Measurements from ENCODE around the gene PTGIS. TPM values are rescaled to one million over a fixed set of nuclear protein-coding genes. Genes with fewer than 3 reads are reported as not detected.
"Not testable (repeated sequence)": the region's sequence is repeated elsewhere in the genome, so short reads cannot be mapped to it uniquely, and the experiment has no call there.

PTGIS gene
- total RNA-seq, 1 donor from 2014 or later: 10.8 TPM

GRCh38 chr20:49579874-49580812, 12.2 kb upstream of the PTGIS start:
- DNase-seq: no peak

GRCh38 chr20:49579195-49579594, 11.3 kb upstream of the PTGIS start:
- no peak for DNase-seq

- DNase-seq: no peak
Observed at GRCh38 chr20:49578436-49578835, 10.5 kb upstream of the PTGIS start.

DNA sequence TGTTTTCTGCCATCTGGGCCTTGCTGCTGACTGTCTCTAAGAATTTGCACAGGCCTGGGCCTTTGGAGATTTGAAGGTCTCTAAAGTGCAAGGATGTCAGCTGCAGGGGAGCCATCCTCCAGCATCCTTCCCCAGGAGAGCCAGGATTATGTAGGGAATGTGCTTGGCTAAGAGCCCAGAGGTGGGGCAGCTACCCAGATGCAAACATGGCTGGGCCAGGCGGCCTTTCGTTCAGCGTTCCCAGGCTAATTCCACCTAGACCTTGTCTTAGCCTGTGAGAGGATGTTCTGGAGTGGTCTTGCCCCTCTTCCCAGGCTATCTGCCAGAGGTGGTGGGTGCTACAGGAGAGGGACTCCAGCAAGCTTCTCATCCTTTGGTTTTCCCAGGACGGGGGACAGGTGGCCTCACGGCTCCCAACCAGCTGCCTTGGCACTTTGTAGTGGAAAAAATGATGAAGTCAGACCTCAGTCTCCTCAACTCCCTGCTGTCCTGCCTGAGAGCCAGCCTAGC, 7.7 kb upstream of the PTGIS start:
- DNase-seq: no peak

- DNase-seq: no peak
Observed at GRCh38 chr20:49573900-49574416, 6.0 kb upstream of the PTGIS start.

- no peak for DNase-seq
Observed at GRCh38 chr20:49572857-49573256, 4.9 kb upstream of the PTGIS start.

GRCh38 chr20:49571553-49571835, 3.6 kb upstream of the PTGIS start:
- DNase-seq: no peak

GRCh38 chr20:49570828-49571552, 3.1 kb upstream of the PTGIS start:
- DNase-seq: no peak

DNA sequence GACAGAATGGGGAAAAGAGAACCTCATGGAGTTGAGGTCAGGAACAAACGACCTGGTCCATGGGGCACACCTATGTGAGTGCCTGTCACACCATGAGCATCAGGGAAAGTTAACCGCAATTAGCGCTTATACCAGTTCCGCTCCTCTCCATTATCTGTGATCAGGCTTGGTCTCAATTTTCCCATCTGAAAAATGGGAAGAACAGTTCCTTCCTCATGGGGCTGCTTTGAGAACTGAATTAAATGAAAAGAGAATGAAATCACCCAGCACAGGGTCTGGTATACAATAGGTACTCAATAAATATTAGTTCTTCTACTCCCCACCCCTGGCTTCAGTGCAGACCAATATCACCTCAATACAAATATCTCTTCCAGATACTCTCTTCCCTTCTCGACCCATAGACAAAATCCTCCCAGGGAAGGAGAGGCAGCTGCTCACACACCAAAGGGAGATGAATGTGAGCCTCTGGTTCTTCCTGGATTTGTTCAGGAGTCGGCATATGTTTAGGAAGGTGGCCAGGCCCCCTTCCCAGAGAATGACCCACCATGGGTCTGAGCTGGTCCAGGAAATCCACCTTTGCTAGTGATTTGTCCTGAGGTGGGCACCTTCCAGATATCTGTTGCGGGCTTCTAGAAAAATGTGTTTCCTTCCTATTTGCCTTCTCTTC, 2.4 kb upstream of the PTGIS start:
- DNase-seq: no peak

- no peak for DNase-seq
Observed at GRCh38 chr20:49569411-49570115, 1.6 kb upstream of the PTGIS start.

DNA sequence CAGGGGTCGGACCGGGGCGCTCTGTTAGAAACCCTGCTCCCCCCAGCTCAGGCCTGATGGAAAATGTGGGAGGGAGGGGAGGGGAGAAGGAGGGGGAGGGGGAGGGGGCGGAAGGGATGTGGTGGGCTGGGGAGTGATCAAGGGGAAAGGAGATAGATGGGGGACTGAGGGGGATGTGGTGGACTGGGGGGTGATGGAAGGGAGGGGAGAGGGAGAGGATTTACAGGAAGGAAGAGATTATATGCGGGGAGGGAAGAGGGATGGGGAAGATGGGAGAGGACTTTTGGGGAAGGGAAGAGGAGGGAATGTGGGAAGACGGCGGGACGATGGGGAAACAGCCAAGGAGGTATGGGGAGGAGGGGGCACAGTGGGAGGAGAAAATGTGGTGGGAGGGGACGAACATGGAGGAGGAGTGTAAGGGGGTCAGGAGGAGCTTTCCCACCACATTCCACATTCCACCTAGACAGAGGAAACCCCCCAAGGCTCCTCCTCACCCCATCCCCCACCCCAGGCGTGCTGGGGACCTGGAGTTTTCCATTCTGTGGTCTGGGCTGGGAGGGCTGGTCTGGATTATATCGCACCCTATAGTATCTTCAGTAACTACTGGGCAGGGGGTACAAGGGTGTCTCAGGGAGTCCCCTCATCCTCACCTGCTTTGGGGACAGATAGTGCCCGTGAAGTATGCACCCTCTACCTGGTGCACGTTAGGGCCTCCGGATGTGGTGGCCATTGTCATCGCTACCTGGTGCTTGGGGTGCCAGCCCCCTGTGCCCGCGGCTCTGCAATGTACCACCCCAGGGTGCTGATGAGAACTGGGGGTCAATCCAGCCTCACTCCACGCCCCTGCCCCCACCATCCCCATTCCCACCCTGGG, 578 bp upstream of the PTGIS start:
- no peak for DNase-seq

DNA sequence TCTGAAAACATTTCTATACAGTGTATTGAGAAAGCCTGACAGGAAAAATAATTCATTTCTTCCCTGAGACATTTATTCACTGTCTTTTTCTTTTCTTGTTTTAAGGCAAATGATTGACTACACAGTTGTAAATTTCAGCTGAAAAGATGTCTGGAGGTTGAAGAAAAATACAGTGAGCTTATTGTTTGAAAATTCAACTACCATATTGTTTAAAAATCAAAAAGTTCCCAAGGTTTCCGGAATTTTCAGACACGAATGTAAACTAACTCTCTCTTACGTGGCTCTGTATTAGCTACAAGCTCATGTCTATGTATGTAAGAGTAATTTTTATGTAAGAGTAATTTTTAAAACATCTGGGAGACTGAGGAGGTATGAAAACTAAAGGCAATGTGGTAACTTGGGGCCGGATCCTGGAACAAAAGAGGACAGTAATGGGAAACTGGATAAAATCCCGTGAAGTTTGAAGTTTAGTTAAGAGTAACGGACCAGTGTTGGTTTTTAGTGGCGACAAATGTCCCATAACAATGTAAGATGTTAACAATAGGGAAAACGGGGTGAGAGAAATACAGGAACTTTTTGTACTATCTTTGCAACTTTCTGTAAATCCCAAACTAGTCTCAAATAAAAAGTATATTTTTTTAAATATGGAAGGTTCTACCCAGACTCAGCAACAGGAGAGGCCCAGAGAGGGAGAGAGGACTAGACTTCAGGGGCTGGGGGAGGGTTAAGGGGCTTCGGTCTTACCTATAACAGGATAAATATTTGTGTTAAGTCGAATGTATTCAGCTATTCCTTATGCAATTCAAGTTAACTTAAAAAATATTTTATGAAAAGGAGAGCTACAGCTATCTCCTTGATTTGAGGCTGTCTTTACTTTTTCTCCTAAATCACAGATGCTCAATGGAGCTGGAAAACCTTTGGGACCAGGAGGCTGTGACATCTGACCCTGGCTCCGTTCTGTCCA, 1.3 kb downstream of the PTGIS start:
- no peak for DNase-seq

- not testable (repeated sequence) for DNase-seq
Observed at GRCh38 chr20:49564991-49565390, 2.9 kb downstream of the PTGIS start.

- DNase-seq: no peak
Observed at GRCh38 chr20:49563015-49563980, 4.6 kb downstream of the PTGIS start.

DNA sequence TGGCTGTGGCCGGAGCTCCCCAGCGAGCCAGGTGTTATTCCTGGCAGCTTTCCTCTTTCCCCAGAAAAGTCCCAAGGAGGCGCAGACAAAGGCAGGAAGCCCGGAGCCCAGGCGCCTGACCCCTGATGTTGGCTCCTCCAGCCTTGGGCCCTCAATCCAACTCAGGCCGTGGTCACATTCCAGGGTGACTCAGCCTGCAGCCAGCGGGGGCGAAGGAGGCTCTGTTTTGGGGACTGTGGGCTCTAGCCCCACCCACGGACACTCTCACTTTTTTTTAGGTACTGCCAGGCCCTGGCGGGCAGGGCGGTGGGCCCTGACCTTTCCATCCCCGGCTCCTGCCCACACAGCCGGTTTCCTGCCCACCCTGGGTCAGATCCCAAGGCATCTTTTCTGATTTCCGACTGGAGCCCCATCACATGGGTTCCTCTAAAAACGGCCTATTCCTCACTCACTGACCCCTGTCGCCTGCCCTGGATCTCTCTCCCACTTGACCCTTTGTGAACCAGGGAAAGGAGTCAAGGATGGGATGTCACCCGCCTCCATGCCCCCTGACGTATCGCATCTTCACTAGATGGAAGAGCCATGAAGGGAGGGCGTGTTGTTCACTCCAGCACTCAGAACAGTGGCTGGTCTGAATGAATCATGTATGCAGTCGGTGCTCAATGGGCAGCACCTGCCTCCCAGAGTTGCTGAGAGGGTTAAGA, 5.5 kb downstream of the PTGIS start:
- DNase-seq: no peak

DNA sequence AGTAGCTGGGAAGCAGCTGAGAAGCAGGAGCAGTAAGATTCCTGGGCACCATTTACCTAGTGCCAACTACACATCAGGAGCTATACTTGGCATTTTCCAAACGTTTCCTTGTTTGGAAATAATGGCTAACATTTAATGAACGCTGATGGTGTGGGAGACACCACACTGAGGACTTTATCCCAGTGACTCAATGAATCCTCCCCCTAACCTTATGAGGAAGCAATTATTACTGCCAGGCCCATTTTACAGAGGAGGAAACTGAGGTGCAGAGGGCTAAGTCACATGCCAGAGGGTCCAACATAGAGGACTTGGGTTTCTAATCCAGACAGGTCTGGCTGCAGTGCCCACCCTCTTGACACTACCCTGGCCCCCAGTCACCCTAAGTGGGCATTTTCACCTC, 6.1 kb downstream of the PTGIS start:
- no peak for DNase-seq

DNA sequence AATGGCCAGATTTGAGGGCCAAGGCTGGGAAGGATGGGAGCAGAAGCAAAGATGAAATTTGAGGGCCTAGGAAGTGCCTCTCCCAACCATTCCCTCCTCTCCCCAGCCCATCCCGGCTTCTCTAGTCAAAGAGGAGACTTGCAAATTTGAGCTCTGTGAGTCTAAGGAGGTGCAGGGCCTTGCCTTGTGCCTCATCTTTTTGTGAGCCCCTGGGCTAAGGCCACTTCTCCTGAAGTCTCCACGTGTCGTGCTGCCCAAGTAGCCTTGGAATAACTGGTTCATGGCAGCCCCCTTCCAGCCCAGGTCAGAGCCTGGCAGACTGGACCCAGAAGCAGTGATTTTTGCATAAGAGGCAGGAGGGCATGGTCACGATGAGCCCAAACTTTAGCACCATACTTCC, 6.7 kb downstream of the PTGIS start:
- no peak for DNase-seq

DNA sequence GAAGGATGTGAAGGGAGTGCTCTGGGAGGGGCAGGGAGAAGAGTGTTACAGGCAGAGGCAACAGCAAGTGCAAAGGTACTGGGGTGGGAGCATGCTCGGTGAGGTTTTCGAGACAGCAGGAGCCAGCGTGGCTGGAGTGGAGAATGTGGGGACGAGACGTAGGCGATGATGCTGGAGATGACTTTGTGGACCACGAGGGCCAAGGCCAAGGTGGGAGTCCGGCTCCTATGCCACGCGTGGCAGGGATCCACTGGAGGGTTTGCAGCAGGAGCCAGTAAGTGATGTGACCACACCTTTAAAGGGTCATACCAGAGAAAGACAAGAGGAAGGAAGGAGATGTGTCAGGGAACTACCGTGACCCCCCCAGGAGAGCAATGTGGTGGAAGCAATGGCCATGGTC, 7.3 kb downstream of the PTGIS start:
- no peak for DNase-seq

Measured in occipital lobe (tissue), 2 donors.